ENCODE results near the gene F8A3.

DNA sequence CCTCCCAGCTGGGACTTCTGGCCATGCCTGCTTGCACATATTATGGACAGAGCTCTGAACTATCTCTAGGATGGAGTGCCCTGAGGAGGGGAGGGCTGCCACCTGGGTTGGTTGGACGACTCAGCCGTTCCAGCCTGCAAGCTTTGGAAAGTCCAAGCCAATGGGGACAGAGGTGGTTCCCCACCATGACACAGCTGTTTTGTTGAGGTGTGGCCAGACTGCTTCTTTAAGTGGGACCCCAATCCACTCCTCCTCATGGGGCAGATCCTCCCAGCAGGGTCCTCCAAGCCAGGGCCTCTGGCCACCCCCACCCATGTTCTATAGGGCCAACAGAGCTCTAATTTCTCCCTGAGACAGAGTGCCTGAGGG lies 22.7 kb downstream of the F8A3 start:
- TF ChIP-seq, protein P1, sequence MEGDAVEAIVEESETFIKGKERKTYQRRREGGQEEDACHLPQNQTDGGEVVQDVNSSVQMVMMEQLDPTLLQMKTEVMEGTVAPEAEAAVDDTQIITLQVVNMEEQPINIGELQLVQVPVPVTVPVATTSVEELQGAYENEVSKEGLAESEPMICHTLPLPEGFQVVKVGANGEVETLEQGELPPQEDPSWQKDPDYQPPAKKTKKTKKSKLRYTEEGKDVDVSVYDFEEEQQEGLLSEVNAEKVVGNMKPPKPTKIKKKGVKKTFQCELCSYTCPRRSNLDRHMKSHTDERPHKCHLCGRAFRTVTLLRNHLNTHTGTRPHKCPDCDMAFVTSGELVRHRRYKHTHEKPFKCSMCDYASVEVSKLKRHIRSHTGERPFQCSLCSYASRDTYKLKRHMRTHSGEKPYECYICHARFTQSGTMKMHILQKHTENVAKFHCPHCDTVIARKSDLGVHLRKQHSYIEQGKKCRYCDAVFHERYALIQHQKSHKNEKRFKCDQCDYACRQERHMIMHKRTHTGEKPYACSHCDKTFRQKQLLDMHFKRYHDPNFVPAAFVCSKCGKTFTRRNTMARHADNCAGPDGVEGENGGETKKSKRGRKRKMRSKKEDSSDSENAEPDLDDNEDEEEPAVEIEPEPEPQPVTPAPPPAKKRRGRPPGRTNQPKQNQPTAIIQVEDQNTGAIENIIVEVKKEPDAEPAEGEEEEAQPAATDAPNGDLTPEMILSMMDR (conservative IDR thresholded peaks at IDR 0.05; ENCODE audit: low read depth, low read length): no peak
- no peak for TF ChIP-seq RFX5 (IDR thresholded peaks at IDR 0.05; ENCODE audit: low read depth, low read length)
- TF ChIP-seq POLR2A (IDR thresholded peaks at IDR 0.05; ENCODE audit: low read depth, low read length): no peak
- no peak for TF ChIP-seq MXI1 (IDR thresholded peaks at IDR 0.05; ENCODE audit: borderline replicate concordance, low read depth, low read length)
- TF ChIP-seq, protein P2, sequence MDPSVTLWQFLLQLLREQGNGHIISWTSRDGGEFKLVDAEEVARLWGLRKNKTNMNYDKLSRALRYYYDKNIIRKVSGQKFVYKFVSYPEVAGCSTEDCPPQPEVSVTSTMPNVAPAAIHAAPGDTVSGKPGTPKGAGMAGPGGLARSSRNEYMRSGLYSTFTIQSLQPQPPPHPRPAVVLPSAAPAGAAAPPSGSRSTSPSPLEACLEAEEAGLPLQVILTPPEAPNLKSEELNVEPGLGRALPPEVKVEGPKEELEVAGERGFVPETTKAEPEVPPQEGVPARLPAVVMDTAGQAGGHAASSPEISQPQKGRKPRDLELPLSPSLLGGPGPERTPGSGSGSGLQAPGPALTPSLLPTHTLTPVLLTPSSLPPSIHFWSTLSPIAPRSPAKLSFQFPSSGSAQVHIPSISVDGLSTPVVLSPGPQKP (IDR thresholded peaks at IDR 0.05; ENCODE audit: borderline replicate concordance, low read depth, low read length): no peak
- TF ChIP-seq MAFK (IDR thresholded peaks at IDR 0.05; ENCODE audit: low read depth, low read length): no peak
- TF ChIP-seq RAD21 (IDR thresholded peaks at IDR 0.05; ENCODE audit: low read length): no peak
